ENCODE data around the gene GRWD1.
A peak's percentile ranks its signal among the peaks of the same experiment; 100 is the strongest.

Gene GRWD1

DNA sequence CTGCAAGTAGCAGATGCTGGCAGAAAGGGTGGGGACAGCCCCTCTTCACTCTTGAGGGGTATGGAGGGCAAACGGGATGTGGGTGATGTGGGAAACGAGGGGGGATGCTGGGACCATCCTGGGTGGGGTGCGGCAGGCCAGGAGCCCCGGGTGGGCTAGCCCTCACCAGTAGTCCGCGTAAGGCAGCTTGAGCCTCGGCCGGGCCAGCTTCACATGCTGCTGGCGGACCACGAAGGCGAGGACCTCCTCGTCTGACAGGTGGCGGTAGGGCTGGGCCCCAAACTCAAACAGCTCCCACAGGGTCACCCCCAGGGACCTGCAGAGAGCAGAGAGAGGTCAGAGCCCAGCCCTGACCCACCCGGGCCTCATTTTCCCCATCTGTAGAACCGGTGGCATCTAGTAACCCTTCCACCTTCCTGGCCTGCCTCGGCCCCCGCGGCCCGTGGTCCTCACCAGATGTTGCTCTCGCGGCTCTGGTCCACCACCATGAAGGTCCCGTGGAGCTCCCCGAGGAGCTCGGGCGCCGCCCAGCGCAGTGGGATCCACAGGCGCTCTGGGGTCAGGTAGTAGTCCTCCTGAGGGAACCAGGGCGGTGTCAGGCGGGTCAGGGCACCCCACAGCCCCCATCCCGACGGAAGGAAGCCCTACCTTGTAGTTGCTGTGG, 55.2 kb downstream of the GRWD1 start:
- Histone ChIP-seq H3K4me2 (ENCODE audit: low read depth, low read length, poor library complexity, severe bottlenecking) (no peak overlapping the region), H3K27ac (ENCODE audit: low read depth, low read length) (no peak overlapping the region), H3F3A (ENCODE audit: insufficient read depth) (no peaks in the 10 kb centered on the region), H3K27me3 (ENCODE audit: low read length) (no peaks in the 10 kb centered on the region), H3K9me2 (replicated peaks; ENCODE audit: insufficient read depth, low read length) (no peaks in the 10 kb centered on the region), H4K20me1 (ENCODE audit: low read depth, low read length) (no peaks in the 10 kb centered on the region), H3K36me3 (ENCODE audit: low read length) (no peaks in the 10 kb centered on the region), H3K79me2 (ENCODE audit: insufficient read depth, low read length) (no peaks in the 10 kb centered on the region), H3K4me3 (ENCODE audit: insufficient read depth, low read length, poor library complexity, severe bottlenecking) (no peak overlapping the region), H3K9ac (ENCODE audit: low read length) (no peak overlapping the region), H3K9me3 (ENCODE audit: insufficient read depth, low read length) (no peaks in the 10 kb centered on the region), H2AFZ (ENCODE audit: low read depth, low read length, severe bottlenecking) (no peak overlapping the region)
- TF ChIP-seq EZH2phosphoT487 (conservative IDR thresholded peaks at IDR 0.05; ENCODE audit: low read length), result no peak
- TF ChIP-seq, protein P1, sequence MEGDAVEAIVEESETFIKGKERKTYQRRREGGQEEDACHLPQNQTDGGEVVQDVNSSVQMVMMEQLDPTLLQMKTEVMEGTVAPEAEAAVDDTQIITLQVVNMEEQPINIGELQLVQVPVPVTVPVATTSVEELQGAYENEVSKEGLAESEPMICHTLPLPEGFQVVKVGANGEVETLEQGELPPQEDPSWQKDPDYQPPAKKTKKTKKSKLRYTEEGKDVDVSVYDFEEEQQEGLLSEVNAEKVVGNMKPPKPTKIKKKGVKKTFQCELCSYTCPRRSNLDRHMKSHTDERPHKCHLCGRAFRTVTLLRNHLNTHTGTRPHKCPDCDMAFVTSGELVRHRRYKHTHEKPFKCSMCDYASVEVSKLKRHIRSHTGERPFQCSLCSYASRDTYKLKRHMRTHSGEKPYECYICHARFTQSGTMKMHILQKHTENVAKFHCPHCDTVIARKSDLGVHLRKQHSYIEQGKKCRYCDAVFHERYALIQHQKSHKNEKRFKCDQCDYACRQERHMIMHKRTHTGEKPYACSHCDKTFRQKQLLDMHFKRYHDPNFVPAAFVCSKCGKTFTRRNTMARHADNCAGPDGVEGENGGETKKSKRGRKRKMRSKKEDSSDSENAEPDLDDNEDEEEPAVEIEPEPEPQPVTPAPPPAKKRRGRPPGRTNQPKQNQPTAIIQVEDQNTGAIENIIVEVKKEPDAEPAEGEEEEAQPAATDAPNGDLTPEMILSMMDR (IDR thresholded peaks at IDR 0.05; ENCODE audit: insufficient read depth, low read length, poor library complexity, severe bottlenecking), result no peak

DNA sequence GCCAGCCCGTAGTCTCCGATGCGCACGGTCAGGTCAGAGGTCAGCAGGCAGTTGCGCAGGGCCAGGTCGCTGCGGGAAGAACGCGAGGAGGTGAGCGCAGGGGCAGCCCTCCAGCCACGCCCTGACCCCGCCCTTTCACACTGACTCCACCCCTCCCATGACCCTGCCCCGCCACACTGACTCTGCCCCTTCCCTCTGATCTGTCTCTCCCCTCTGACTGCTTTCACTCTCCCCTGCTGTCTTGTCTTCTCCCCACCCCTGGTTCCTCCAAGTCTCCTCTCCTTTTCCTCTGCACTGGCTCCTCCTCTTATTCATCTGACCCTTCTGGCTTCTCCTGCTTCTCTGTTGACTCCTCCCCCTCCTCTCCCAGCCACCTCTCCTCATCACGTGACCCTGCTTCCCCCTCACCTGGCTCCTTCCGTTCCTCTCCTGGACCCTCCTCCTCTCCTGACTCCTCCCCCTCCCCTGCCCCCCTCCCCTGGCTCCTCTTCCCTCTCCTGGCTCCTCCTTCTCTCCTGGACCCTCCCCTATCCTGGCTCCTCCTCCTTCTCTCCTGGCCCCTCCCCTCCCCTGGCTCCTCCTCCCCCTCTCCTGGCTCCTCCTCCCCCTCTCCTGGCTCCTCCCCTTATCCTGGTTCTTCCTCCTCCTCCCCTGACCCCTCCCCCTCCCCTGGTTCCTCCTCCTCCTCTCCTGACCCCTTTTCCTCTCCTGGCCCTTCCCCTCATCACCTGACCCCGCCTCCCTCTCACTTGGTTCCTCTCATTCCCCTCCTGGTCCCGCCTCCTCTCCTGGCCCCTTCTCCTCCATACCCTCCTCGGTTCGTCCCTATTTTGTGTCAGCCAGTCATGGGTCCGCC, 55.9 kb downstream of the GRWD1 start:
- Histone ChIP-seq H3K9me3 (ENCODE audit: insufficient read depth, low read length) (no peaks in the 10 kb centered on the region), H3F3A (ENCODE audit: insufficient read depth) (no peaks in the 10 kb centered on the region), H3K4me2 (ENCODE audit: low read depth, low read length, poor library complexity, severe bottlenecking) (peak overlapping the region; percentile 31), H3K79me2 (ENCODE audit: insufficient read depth, low read length) (no peaks in the 10 kb centered on the region), H4K20me1 (ENCODE audit: low read depth, low read length) (no peaks in the 10 kb centered on the region), H3K9ac (ENCODE audit: low read length) (no peak overlapping the region), H3K9me2 (replicated peaks; ENCODE audit: insufficient read depth, low read length) (no peaks in the 10 kb centered on the region), H3K4me3 (ENCODE audit: insufficient read depth, low read length, poor library complexity, severe bottlenecking) (no peak overlapping the region), H3K27me3 (ENCODE audit: low read length) (no peaks in the 10 kb centered on the region), H3K27ac (ENCODE audit: low read depth, low read length) (no peak overlapping the region), H2AFZ (ENCODE audit: low read depth, low read length, severe bottlenecking) (no peak overlapping the region), H3K36me3 (ENCODE audit: low read length) (no peaks in the 10 kb centered on the region)
- TF ChIP-seq, protein P1 (IDR thresholded peaks at IDR 0.05; ENCODE audit: insufficient read depth, low read length, poor library complexity, severe bottlenecking), result no peak
- no peak for TF ChIP-seq EZH2phosphoT487 (conservative IDR thresholded peaks at IDR 0.05; ENCODE audit: low read length)

DNA sequence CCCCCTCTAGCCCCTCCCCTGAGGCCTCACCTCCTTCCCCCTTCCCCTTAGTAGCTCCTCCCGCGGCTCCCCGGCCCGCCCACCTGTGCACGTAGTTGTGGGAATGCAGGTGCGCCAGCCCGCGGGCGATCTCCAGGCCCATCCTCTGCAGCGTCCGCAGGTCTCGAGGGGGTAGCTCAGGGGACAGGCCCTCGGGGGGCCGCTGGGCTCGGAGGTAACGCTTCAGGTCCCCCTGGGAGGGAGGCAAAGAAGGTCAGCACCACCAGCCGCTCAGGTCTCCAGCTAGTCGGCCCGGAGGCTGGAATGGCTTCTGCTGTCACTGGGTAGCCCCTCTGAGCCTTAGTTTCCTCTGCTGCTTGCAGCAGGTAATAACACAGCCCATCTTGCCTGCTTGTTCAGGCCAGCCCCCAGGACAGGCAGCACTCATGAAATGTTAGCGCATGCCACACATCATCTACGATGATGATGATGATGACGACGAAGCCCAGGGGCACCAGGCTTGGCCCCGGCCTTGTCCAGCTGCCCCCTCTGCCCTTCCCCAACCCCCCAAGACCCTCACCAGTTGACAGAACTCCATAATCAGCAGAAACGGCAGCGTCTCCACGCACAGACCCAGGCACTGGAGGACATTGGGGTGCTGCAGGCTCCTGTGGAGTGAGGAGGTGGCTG, 56.7 kb downstream of the GRWD1 start:
- Histone ChIP-seq H3K9me2 (replicated peaks; ENCODE audit: insufficient read depth, low read length) (no peaks in the 10 kb centered on the region), H3K27me3 (ENCODE audit: low read length) (no peaks in the 10 kb centered on the region), H3K27ac (ENCODE audit: low read depth, low read length) (no peak overlapping the region), H3F3A (ENCODE audit: insufficient read depth) (no peaks in the 10 kb centered on the region), H3K79me2 (ENCODE audit: insufficient read depth, low read length) (no peaks in the 10 kb centered on the region), H3K9me3 (ENCODE audit: insufficient read depth, low read length) (no peaks in the 10 kb centered on the region), H3K9ac (ENCODE audit: low read length) (no peak overlapping the region), H4K20me1 (ENCODE audit: low read depth, low read length) (no peaks in the 10 kb centered on the region), H2AFZ (ENCODE audit: low read depth, low read length, severe bottlenecking) (no peak overlapping the region), H3K4me3 (ENCODE audit: insufficient read depth, low read length, poor library complexity, severe bottlenecking) (no peak overlapping the region), H3K36me3 (ENCODE audit: low read length) (no peaks in the 10 kb centered on the region), H3K4me2 (ENCODE audit: low read depth, low read length, poor library complexity, severe bottlenecking) (peak overlapping the region; percentile 31)
- TF ChIP-seq EZH2phosphoT487 (conservative IDR thresholded peaks at IDR 0.05; ENCODE audit: low read length), result no peak

Data from SU-DHL-6 (cell line).